ENCODE data around the gene RBM20.

The RBM20 gene

GRCh38 chr10:110775406-110775805, 131.3 kb downstream of the RBM20 start:
- no peaks in the 10 kb centered on the region for H3K36me3 ChIP-seq (ENCODE audit: control insufficient read depth, insufficient read depth, low read length)
- no peak overlapping the region for H3K4me3 ChIP-seq (ENCODE audit: low read depth, low read length)
- no peaks in the 10 kb centered on the region for H3K79me2 ChIP-seq
- H3K9ac ChIP-seq = no peak overlapping the region
- TF ChIP-seq CTCF (IDR thresholded peaks at IDR 0.05) = no peak
- H3K4me2 ChIP-seq (ENCODE audit: low read length) = no peak overlapping the region
- peaks cover 3% of the 10 kb centered on the region for H3K4me1 ChIP-seq
- no peak overlapping the region for H3K27ac ChIP-seq
- no peak overlapping the region for H2AFZ ChIP-seq
- no peaks in the 10 kb centered on the region for H3K9me3 ChIP-seq (ENCODE audit: control insufficient read depth, low read length)
- H3K27me3 ChIP-seq (ENCODE audit: control insufficient read depth, insufficient read depth, low read length) = no peaks in the 10 kb centered on the region

- no peaks in the 10 kb centered on the region for H3K36me3 ChIP-seq (ENCODE audit: control insufficient read depth, insufficient read depth, low read length)
- H3K4me3 ChIP-seq (ENCODE audit: low read depth, low read length) = no peak overlapping the region
- H3K27ac ChIP-seq = no peak overlapping the region
- no peaks in the 10 kb centered on the region for H3K79me2 ChIP-seq
- TF ChIP-seq CTCF (IDR thresholded peaks at IDR 0.05) = no peak
- no peak overlapping the region for H2AFZ ChIP-seq
- no peak overlapping the region for H3K9ac ChIP-seq
- no peak overlapping the region for H3K4me2 ChIP-seq (ENCODE audit: low read length)
- H3K27me3 ChIP-seq (ENCODE audit: control insufficient read depth, insufficient read depth, low read length) = no peaks in the 10 kb centered on the region
- no peaks in the 10 kb centered on the region for H3K9me3 ChIP-seq (ENCODE audit: control insufficient read depth, low read length)
- peaks cover 3% of the 10 kb centered on the region for H3K4me1 ChIP-seq
Observed at GRCh38 chr10:110777017-110777416, 132.9 kb downstream of the RBM20 start.

GRCh38 chr10:110777661-110778060, 133.5 kb downstream of the RBM20 start:
- no peak for TF ChIP-seq CTCF (IDR thresholded peaks at IDR 0.05)
- H3K4me3 ChIP-seq (ENCODE audit: low read depth, low read length) = no peak overlapping the region
- no peaks in the 10 kb centered on the region for H3K9me3 ChIP-seq (ENCODE audit: control insufficient read depth, low read length)
- no peaks in the 10 kb centered on the region for H3K4me1 ChIP-seq
- H3K9ac ChIP-seq = no peak overlapping the region
- no peaks in the 10 kb centered on the region for H3K36me3 ChIP-seq (ENCODE audit: control insufficient read depth, insufficient read depth, low read length)
- H3K27me3 ChIP-seq (ENCODE audit: control insufficient read depth, insufficient read depth, low read length) = no peaks in the 10 kb centered on the region
- H2AFZ ChIP-seq = no peak overlapping the region
- H3K4me2 ChIP-seq (ENCODE audit: low read length) = no peak overlapping the region
- H3K27ac ChIP-seq = no peak overlapping the region
- no peaks in the 10 kb centered on the region for H3K79me2 ChIP-seq

- Histone ChIP-seq H3K9ac (no peak overlapping the region), H3K4me2 (ENCODE audit: low read length) (no peak overlapping the region), H3K27ac (no peak overlapping the region), H3K9me3 (ENCODE audit: control insufficient read depth, low read length) (no peaks in the 10 kb centered on the region), H3K4me3 (ENCODE audit: low read depth, low read length) (no peak overlapping the region), H2AFZ (no peak overlapping the region), H3K4me1 (no peaks in the 10 kb centered on the region), H3K27me3 (ENCODE audit: control insufficient read depth, insufficient read depth, low read length) (no peaks in the 10 kb centered on the region), H3K79me2 (no peaks in the 10 kb centered on the region), H3K36me3 (ENCODE audit: control insufficient read depth, insufficient read depth, low read length) (no peaks in the 10 kb centered on the region)
- TF ChIP-seq CTCF (IDR thresholded peaks at IDR 0.05) = no peak
Observed at GRCh38 chr10:110778211-110778610, 134.1 kb downstream of the RBM20 start.

GRCh38 chr10:110779489-110779888, 135.4 kb downstream of the RBM20 start:
- peaks cover 3% of the 10 kb centered on the region for H3K79me2 ChIP-seq
- no peak for TF ChIP-seq CTCF (IDR thresholded peaks at IDR 0.05)
- H3K4me3 ChIP-seq (ENCODE audit: low read depth, low read length) = no peak overlapping the region
- H3K9ac ChIP-seq = no peak overlapping the region
- H3K9me3 ChIP-seq (ENCODE audit: control insufficient read depth, low read length) = no peaks in the 10 kb centered on the region
- no peaks in the 10 kb centered on the region for H3K27me3 ChIP-seq (ENCODE audit: control insufficient read depth, insufficient read depth, low read length)
- no peak overlapping the region for H3K27ac ChIP-seq
- H3K36me3 ChIP-seq (ENCODE audit: control insufficient read depth, insufficient read depth, low read length) = no peaks in the 10 kb centered on the region
- H3K4me2 ChIP-seq (ENCODE audit: low read length) = no peak overlapping the region
- peaks cover 8% of the 10 kb centered on the region for H3K4me1 ChIP-seq
- H2AFZ ChIP-seq = no peak overlapping the region

Data from parathyroid adenoma (tissue), 2 donors.